ENCODE measurements around the gene TMCO1. TPM values are rescaled to one million over a fixed set of nuclear protein-coding genes. Genes with fewer than 3 reads are reported as not detected.
"Not testable (repeated sequence)": the region's sequence is repeated elsewhere in the genome, so short reads cannot be mapped to it uniquely, and the experiment has no call there.

Gene TMCO1
- total RNA-seq, 1 donor from 2014 or later: 43.0 TPM

GRCh38 chr1:165759095-165759494 lies 9.6 kb downstream of the TMCO1 start:
- peaks cover 7% of the 10 kb centered on the region for H3K4me1 Mint-ChIP-seq
- no peak for TF ChIP-seq CTCF (IDR thresholded peaks at IDR 0.05)
- H3K4me3 Mint-ChIP-seq: no peak overlapping the region
- POLR2A ChIA-PET: no interaction called here
- DNase-seq: no peak
- intact Hi-C loops (cut with micrococcal nuclease): no loop called here
- H3K9me3 Mint-ChIP-seq: no peaks in the 10 kb centered on the region
- ATAC-seq (ENCODE audit: low read depth): no peak
- CTCF ChIA-PET: no interaction called here
- peaks cover 55% of the 10 kb centered on the region for H3K36me3 Mint-ChIP-seq (ENCODE audit: low read depth)
- H3K27ac Mint-ChIP-seq: no peak overlapping the region
- H3K27me3 Mint-ChIP-seq: no peaks in the 10 kb centered on the region

- Mint-ChIP-seq H3K27ac (no peak overlapping the region), H3K4me1 (peaks cover 16% of the 10 kb centered on the region), H3K36me3 (ENCODE audit: low read depth) (peaks cover 59% of the 10 kb centered on the region), H3K4me3 (no peak overlapping the region), H3K27me3 (no peaks in the 10 kb centered on the region), H3K9me3 (no peaks in the 10 kb centered on the region)
- intact Hi-C loops (cut with micrococcal nuclease): no loop called here
- ChIA-PET CTCF (no interaction called here), POLR2A (interaction anchor here (0.6 kb wide), 2 partner anchors 14 to 47 kb away, joined by 3 read pairs; no protein-coding TSS in a partner anchor)
- DNase-seq: no peak
- TF ChIP-seq CTCF (IDR thresholded peaks at IDR 0.05): no peak
- no peak for ATAC-seq (ENCODE audit: low read depth)
Measured at GRCh38 chr1:165755393-165756010, 13.2 kb downstream of the TMCO1 start.

GRCh38 chr1:165753934-165754333 lies 14.7 kb downstream of the TMCO1 start:
- no peaks in the 10 kb centered on the region for H3K9me3 Mint-ChIP-seq
- DNase-seq (no peak), ATAC-seq (ENCODE audit: low read depth) (no peak)
- intact Hi-C loops (cut with micrococcal nuclease): no loop called here
- no peak for TF ChIP-seq CTCF (IDR thresholded peaks at IDR 0.05)
- ChIA-PET POLR2A (no interaction called here), CTCF (no interaction called here)
- H3K27ac Mint-ChIP-seq: no peak overlapping the region
- peaks cover 57% of the 10 kb centered on the region for H3K36me3 Mint-ChIP-seq (ENCODE audit: low read depth)
- H3K4me3 Mint-ChIP-seq: no peak overlapping the region
- H3K27me3 Mint-ChIP-seq: no peaks in the 10 kb centered on the region
- H3K4me1 Mint-ChIP-seq: peaks cover 16% of the 10 kb centered on the region

- H3K4me1 Mint-ChIP-seq: peaks cover 5% of the 10 kb centered on the region
- H3K4me3 Mint-ChIP-seq: no peak overlapping the region
- H3K9me3 Mint-ChIP-seq: no peaks in the 10 kb centered on the region
- DNase-seq (no peak), ATAC-seq (ENCODE audit: low read depth) (no peak)
- TF ChIP-seq CTCF (IDR thresholded peaks at IDR 0.05): no peak
- H3K27me3 Mint-ChIP-seq: no peaks in the 10 kb centered on the region
- H3K27ac Mint-ChIP-seq: no peak overlapping the region
- peaks cover 58% of the 10 kb centered on the region for H3K36me3 Mint-ChIP-seq (ENCODE audit: low read depth)
- ChIA-PET CTCF (interaction anchor here (1.0 kb wide), 1 partner anchor 62 kb away, joined by 3 read pairs; no protein-coding TSS in a partner anchor), POLR2A (no interaction called here)
- intact Hi-C loops (cut with micrococcal nuclease): no loop called here
Measured at GRCh38 chr1:165748550-165748949, 20.1 kb downstream of the TMCO1 start.

GRCh38 chr1:165747632-165748447 lies 20.8 kb downstream of the TMCO1 start:
- intact Hi-C loops (cut with micrococcal nuclease): no loop called here
- no peak for DNase-seq
- Mint-ChIP-seq H3K27me3 (no peaks in the 10 kb centered on the region), H3K36me3 (ENCODE audit: low read depth) (peaks cover 55% of the 10 kb centered on the region), H3K27ac (no peak overlapping the region), H3K9me3 (no peaks in the 10 kb centered on the region), H3K4me1 (no peaks in the 10 kb centered on the region), H3K4me3 (no peak overlapping the region)
- POLR2A ChIA-PET: no interaction called here
- CTCF ChIA-PET: no interaction called here
- no peak for ATAC-seq (ENCODE audit: low read depth)
- TF ChIP-seq CTCF (IDR thresholded peaks at IDR 0.05): no peak

GRCh38 chr1:165744913-165745312 lies 23.8 kb downstream of the TMCO1 start:
- CTCF ChIA-PET; H3K4me3 Mint-ChIP-seq; ATAC-seq (ENCODE audit: low read depth); H3K4me1 Mint-ChIP-seq; H3K27ac Mint-ChIP-seq; DNase-seq; H3K9me3 Mint-ChIP-seq; POLR2A ChIA-PET; H3K27me3 Mint-ChIP-seq; intact Hi-C loops (cut with micrococcal nuclease): not testable (repeated sequence)
- H3K36me3 Mint-ChIP-seq (ENCODE audit: low read depth): peaks cover 70% of the 10 kb centered on the region

All from activated B cell treated with CpG ODN at 0.5 μM for 24 hours (primary cell).